ENCODE measurements around the gene MIR17HG.

Gene MIR17HG

GRCh38 chr13:91323349-91323748, 24.1 kb upstream of the MIR17HG start:
- Histone ChIP-seq H2AFZ (ENCODE audit: low read depth, low read length) (no peak overlapping the region), H2BK12ac (ENCODE audit: low read length in 2 of 2) (no peak overlapping the region), H3K4ac (ENCODE audit: low read depth in 1 of 2, low read length in 2 of 2) (no peak overlapping the region), H4K91ac (ENCODE audit: low read length) (no peak overlapping the region), H3K27ac (ENCODE audit: low read length, poor library complexity, severe bottlenecking) (no peak overlapping the region), H3K4me2 (ENCODE audit: low read length, poor library complexity, severe bottlenecking) (no peak overlapping the region), H3K79me1 (replicated peaks; ENCODE audit: low read length, poor library complexity, severe bottlenecking) (no peaks in the 10 kb centered on the region), H3K4me3 (ENCODE audit: insufficient read depth in 1 of 2, low read depth in 1 of 2, low read length in 2 of 2) (no peak overlapping the region), H3K14ac (ENCODE audit: low read length in 2 of 2) (no peak overlapping the region), H3K9ac (ENCODE audit: low read length) (no peak overlapping the region), H3K4me1 (ENCODE audit: control insufficient read depth, insufficient read depth, low read depth, low read length) (no peaks in the 10 kb centered on the region), H2BK120ac (ENCODE audit: low read depth, low read length) (no peak overlapping the region), H3K23ac (ENCODE audit: low read length in 2 of 2) (no peak overlapping the region), H2BK5ac (ENCODE audit: low read depth, low read length, poor library complexity, severe bottlenecking) (no peak overlapping the region), H3K27me3 (ENCODE audit: control insufficient read depth in 1 of 2, insufficient read depth in 1 of 2, low read length in 2 of 2) (peaks cover 0 to 3% of the 10 kb centered on the region in 2 experiments), H3K36me3 (ENCODE audit: control insufficient read depth in 1 of 2, insufficient read depth in 2 of 2, low read depth in 1 of 2, low read length in 2 of 2) (no peaks in the 10 kb centered on the region), H3K18ac (ENCODE audit: low read depth in 1 of 2, low read length in 2 of 2) (no peak overlapping the region), H4K8ac (ENCODE audit: low read length) (no peak overlapping the region), H3K9me3 (ENCODE audit: control insufficient read depth, low read length) (no peaks in the 10 kb centered on the region), H2BK15ac (ENCODE audit: low read depth, poor library complexity, severe bottlenecking) (no peak overlapping the region), H2AK5ac (ENCODE audit: low read length, severe bottlenecking) (no peak overlapping the region)
- no peak for DNase-seq
- 94% methylated on average over 3 of the region's 3 CpGs for WGBS

GRCh38 chr13:91326146-91326545, 21.3 kb upstream of the MIR17HG start:
- H2AFZ ChIP-seq (ENCODE audit: low read depth, low read length), result no peak overlapping the region
- H3K18ac ChIP-seq (ENCODE audit: low read depth in 1 of 2, low read length in 2 of 2), result no peak overlapping the region
- H4K91ac ChIP-seq (ENCODE audit: low read length), result no peak overlapping the region
- no peaks in the 10 kb centered on the region for H3K79me1 ChIP-seq (replicated peaks; ENCODE audit: low read length, poor library complexity, severe bottlenecking)
- WGBS, result 100% methylated on average over 4 of the region's 7 CpGs
- H3K4me1 ChIP-seq (ENCODE audit: control insufficient read depth, insufficient read depth, low read depth, low read length), result no peaks in the 10 kb centered on the region
- no peak overlapping the region for H3K9ac ChIP-seq (ENCODE audit: low read length)
- no peak overlapping the region for H2BK12ac ChIP-seq (ENCODE audit: low read length in 2 of 2)
- no peak overlapping the region for H2BK15ac ChIP-seq (ENCODE audit: low read depth, poor library complexity, severe bottlenecking)
- H3K23ac ChIP-seq (ENCODE audit: low read length in 2 of 2), result no peak overlapping the region
- no peak overlapping the region for H3K27ac ChIP-seq (ENCODE audit: low read length, poor library complexity, severe bottlenecking)
- H4K8ac ChIP-seq (ENCODE audit: low read length), result no peak overlapping the region
- H3K27me3 ChIP-seq (ENCODE audit: control insufficient read depth in 1 of 2, insufficient read depth in 1 of 2, low read length in 2 of 2), result no peaks in the 10 kb centered on the region
- no peak for DNase-seq
- H3K9me3 ChIP-seq (ENCODE audit: control insufficient read depth, low read length), result no peaks in the 10 kb centered on the region
- H3K4me2 ChIP-seq (ENCODE audit: low read length, poor library complexity, severe bottlenecking), result no peak overlapping the region
- H2BK5ac ChIP-seq (ENCODE audit: low read depth, low read length, poor library complexity, severe bottlenecking), result no peak overlapping the region
- no peak overlapping the region for H2BK120ac ChIP-seq (ENCODE audit: low read depth, low read length)
- H3K4ac ChIP-seq (ENCODE audit: low read depth in 1 of 2, low read length in 2 of 2), result no peak overlapping the region
- no peaks in the 10 kb centered on the region for H3K36me3 ChIP-seq (ENCODE audit: control insufficient read depth in 1 of 2, insufficient read depth in 2 of 2, low read depth in 1 of 2, low read length in 2 of 2)
- no peak overlapping the region for H3K14ac ChIP-seq (ENCODE audit: low read length in 2 of 2)
- no peak overlapping the region for H3K4me3 ChIP-seq (ENCODE audit: insufficient read depth in 1 of 2, low read depth in 1 of 2, low read length in 2 of 2)
- no peak overlapping the region for H2AK5ac ChIP-seq (ENCODE audit: low read length, severe bottlenecking)

GRCh38 chr13:91328726-91329125, 18.8 kb upstream of the MIR17HG start:
- no peak overlapping the region for H4K91ac ChIP-seq (ENCODE audit: low read length)
- no peak overlapping the region for H2BK120ac ChIP-seq (ENCODE audit: low read depth, low read length)
- no peak overlapping the region for H4K8ac ChIP-seq (ENCODE audit: low read length)
- no peak overlapping the region for H2AFZ ChIP-seq (ENCODE audit: low read depth, low read length)
- no peak overlapping the region for H2BK5ac ChIP-seq (ENCODE audit: low read depth, low read length, poor library complexity, severe bottlenecking)
- no peak overlapping the region for H2BK12ac ChIP-seq (ENCODE audit: low read length in 2 of 2)
- no CpG with 5 or more reads among the region's 1 CpG for WGBS
- H3K4me1 ChIP-seq (ENCODE audit: control insufficient read depth, insufficient read depth, low read depth, low read length), result no peaks in the 10 kb centered on the region
- no peak overlapping the region for H3K23ac ChIP-seq (ENCODE audit: low read length in 2 of 2)
- H3K27ac ChIP-seq (ENCODE audit: low read length, poor library complexity, severe bottlenecking), result no peak overlapping the region
- H3K9ac ChIP-seq (ENCODE audit: low read length), result no peak overlapping the region
- H3K9me3 ChIP-seq (ENCODE audit: control insufficient read depth, low read length), result no peaks in the 10 kb centered on the region
- no peak overlapping the region for H2BK15ac ChIP-seq (ENCODE audit: low read depth, poor library complexity, severe bottlenecking)
- H3K27me3 ChIP-seq (ENCODE audit: control insufficient read depth in 1 of 2, insufficient read depth in 1 of 2, low read length in 2 of 2), result no peaks in the 10 kb centered on the region
- DNase-seq, result no peak
- no peak overlapping the region for H3K4me3 ChIP-seq (ENCODE audit: insufficient read depth in 1 of 2, low read depth in 1 of 2, low read length in 2 of 2)
- H3K4ac ChIP-seq (ENCODE audit: low read depth in 1 of 2, low read length in 2 of 2), result no peak overlapping the region
- no peaks in the 10 kb centered on the region for H3K79me1 ChIP-seq (replicated peaks; ENCODE audit: low read length, poor library complexity, severe bottlenecking)
- H3K18ac ChIP-seq (ENCODE audit: low read depth in 1 of 2, low read length in 2 of 2), result no peak overlapping the region
- no peaks in the 10 kb centered on the region for H3K36me3 ChIP-seq (ENCODE audit: control insufficient read depth in 1 of 2, insufficient read depth in 2 of 2, low read depth in 1 of 2, low read length in 2 of 2)
- no peak overlapping the region for H2AK5ac ChIP-seq (ENCODE audit: low read length, severe bottlenecking)
- no peak overlapping the region for H3K4me2 ChIP-seq (ENCODE audit: low read length, poor library complexity, severe bottlenecking)
- no peak overlapping the region for H3K14ac ChIP-seq (ENCODE audit: low read length in 2 of 2)

- Histone ChIP-seq H3K9me3 (ENCODE audit: control insufficient read depth, low read length) (no peaks in the 10 kb centered on the region), H3K79me1 (replicated peaks; ENCODE audit: low read length, poor library complexity, severe bottlenecking) (no peaks in the 10 kb centered on the region), H4K91ac (ENCODE audit: low read length) (no peak overlapping the region), H4K8ac (ENCODE audit: low read length) (no peak overlapping the region), H3K18ac (ENCODE audit: low read depth in 1 of 2, low read length in 2 of 2) (no peak overlapping the region), H3K27ac (ENCODE audit: low read length, poor library complexity, severe bottlenecking) (no peak overlapping the region), H2AK5ac (ENCODE audit: low read length, severe bottlenecking) (no peak overlapping the region), H2AFZ (ENCODE audit: low read depth, low read length) (no peak overlapping the region), H2BK12ac (ENCODE audit: low read length in 2 of 2) (no peak overlapping the region), H2BK120ac (ENCODE audit: low read depth, low read length) (no peak overlapping the region), H2BK5ac (ENCODE audit: low read depth, low read length, poor library complexity, severe bottlenecking) (no peak overlapping the region), H3K14ac (ENCODE audit: low read length in 2 of 2) (no peak overlapping the region), H3K36me3 (ENCODE audit: control insufficient read depth in 1 of 2, insufficient read depth in 2 of 2, low read depth in 1 of 2, low read length in 2 of 2) (no peaks in the 10 kb centered on the region), H3K4me3 (ENCODE audit: insufficient read depth in 1 of 2, low read depth in 1 of 2, low read length in 2 of 2) (no peak overlapping the region), H3K4ac (ENCODE audit: low read depth in 1 of 2, low read length in 2 of 2) (no peak overlapping the region), H3K23ac (ENCODE audit: low read length in 2 of 2) (no peak overlapping the region), H3K4me2 (ENCODE audit: low read length, poor library complexity, severe bottlenecking) (no peak overlapping the region), H3K4me1 (ENCODE audit: control insufficient read depth, insufficient read depth, low read depth, low read length) (no peaks in the 10 kb centered on the region), H3K9ac (ENCODE audit: low read length) (no peak overlapping the region), H2BK15ac (ENCODE audit: low read depth, poor library complexity, severe bottlenecking) (no peak overlapping the region), H3K27me3 (ENCODE audit: control insufficient read depth in 1 of 2, insufficient read depth in 1 of 2, low read length in 2 of 2) (no peaks in the 10 kb centered on the region)
- WGBS, result 100% methylated on average over 1 of the region's 1 CpG
- DNase-seq, result no peak
These were observed 17.8 kb upstream of the MIR17HG start for GRCh38 chr13:91329733-91330132.
